ENCODE results near the gene PDSS2. TPM values are rescaled to one million over a fixed set of nuclear protein-coding genes. Genes with fewer than 3 reads are reported as not detected.

Gene PDSS2
- total RNA-seq, 1 experiment from 2014 or later, result 12.1 TPM

DNA sequence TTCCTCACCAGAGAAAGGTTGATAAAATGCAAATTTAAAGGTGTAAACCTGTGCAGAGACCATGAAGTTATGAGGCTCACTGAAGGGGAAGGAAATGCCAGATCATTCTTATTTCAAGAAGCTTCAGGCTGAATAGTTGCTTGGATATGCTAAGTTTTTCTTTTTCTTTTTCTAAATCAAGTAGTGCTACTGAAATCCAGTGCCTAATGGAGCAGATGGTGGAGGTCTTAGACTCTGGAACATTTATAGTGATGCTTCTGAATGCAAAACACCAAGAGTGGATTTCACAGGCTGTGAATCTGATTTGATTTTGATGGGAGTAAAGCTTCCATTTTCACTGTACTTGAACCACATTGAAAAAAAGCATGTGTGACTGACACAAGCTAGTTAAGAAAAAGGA lies 192.8 kb downstream of the PDSS2 start:
- H3K56ac ChIP-seq (ENCODE audit: insufficient read length, low read depth, low read length), result no peak overlapping the region
- no peak overlapping the region for H4K5ac ChIP-seq (ENCODE audit: insufficient read length, low read depth, low read length)
- no peak overlapping the region for H2BK12ac ChIP-seq (ENCODE audit: insufficient read length, low read depth, low read length)

More for the DNA sequence above, 192.8 kb downstream of the PDSS2 start:
- Histone ChIP-seq H3K18ac (ENCODE audit: insufficient read length, low read depth, low read length) (no peak overlapping the region), H3T11ph (ENCODE audit: low read length) (no peak overlapping the region), H3K27ac (ENCODE audit: insufficient read length, low read depth, low read length) (no peak overlapping the region), H4K8ac (replicated peaks; ENCODE audit: insufficient read length, low read depth, low read length) (no peak overlapping the region), H4K20me1 (ENCODE audit: control insufficient read depth, insufficient read depth, insufficient read length) (no peaks in the 10 kb centered on the region), H3K23ac (ENCODE audit: insufficient read length, low read depth, low read length) (no peak overlapping the region), H3K79me2 (ENCODE audit: insufficient read depth, low read length) (no peaks in the 10 kb centered on the region), H2BK15ac (ENCODE audit: low read depth, low read length) (no peak overlapping the region), H2BK5ac (ENCODE audit: insufficient read length, low read length) (no peak overlapping the region), H3K4me1 (ENCODE audit: insufficient read depth, low read length) (peaks cover 3% of the 10 kb centered on the region; the same call in 1 of the 2 replicates), H4K91ac (ENCODE audit: insufficient read length, low read depth, low read length) (no peak overlapping the region), H3K9me3 (ENCODE audit: control insufficient read depth, low read depth, low read length) (no peaks in the 10 kb centered on the region), H3K4me2 (ENCODE audit: insufficient read depth, insufficient read length, low read length) (no peak overlapping the region), H2AFZ (ENCODE audit: low read length) (no peak overlapping the region), H3K23me2 (ENCODE audit: insufficient read length, low read depth, low read length, poor library complexity, severe bottlenecking) (no peaks in the 10 kb centered on the region), H3K9ac (ENCODE audit: extremely low read depth, insufficient read length, low read length) (no peak overlapping the region), H3K27me3 (ENCODE audit: insufficient read depth, low read length) (no peaks in the 10 kb centered on the region), H3K14ac (ENCODE audit: insufficient read depth, low read length) (no peak overlapping the region), H3K4ac (ENCODE audit: low read depth, low read length) (no peak overlapping the region), H2BK20ac (ENCODE audit: low read depth, low read length, poor library complexity, severe bottlenecking) (no peak overlapping the region), H2BK120ac (ENCODE audit: low read depth, low read length, poor library complexity, severe bottlenecking) (no peak overlapping the region), H2AK5ac (ENCODE audit: insufficient read length, low read length) (no peak overlapping the region), H3K79me1 (ENCODE audit: insufficient read depth, low read depth, low read length, poor library complexity, severe bottlenecking) (no peaks in the 10 kb centered on the region)
- H3K27ac Mint-ChIP-seq, result peak overlapping the region in 2 of 3 experiments; percentile 25 to 69; a peak in 2 of 7 replicates
- peaks cover 11 to 12% of the 10 kb centered on the region in 2 experiments for H3K4me1 Mint-ChIP-seq
- no peaks in the 10 kb centered on the region for H3K9me3 Mint-ChIP-seq
- H3K36me3 Mint-ChIP-seq (ENCODE audit: insufficient read depth in 1 of 3, low read depth in 3 of 3), result peaks cover 0 to 5% (median 0%) of the 10 kb centered on the region in 3 experiments; a peak in 1 of 7 replicates
- no peak overlapping the region for H3K4me3 Mint-ChIP-seq
- H3K27me3 Mint-ChIP-seq (ENCODE audit: low read depth), result no peaks in the 10 kb centered on the region
- no peak for DNase-seq
- no peak for TF ChIP-seq CTCF (conservative IDR thresholded peaks at IDR 0.05)
